GM11168 (cell line): Measurements from ENCODE around the gene APBA2.

ENCODE experiments used
- in situ Hi-C: fragments of 300-500 bp; cut with MboI; formaldehyde crosslinking; loops from one replicate; pipeline ENCODE4 v1.12.0; 2022; ENCODE audit warnings: low sequenced_read_pairs; ENCODE audit not compliant: unreplicated experiment

Gene APBA2

DNA sequence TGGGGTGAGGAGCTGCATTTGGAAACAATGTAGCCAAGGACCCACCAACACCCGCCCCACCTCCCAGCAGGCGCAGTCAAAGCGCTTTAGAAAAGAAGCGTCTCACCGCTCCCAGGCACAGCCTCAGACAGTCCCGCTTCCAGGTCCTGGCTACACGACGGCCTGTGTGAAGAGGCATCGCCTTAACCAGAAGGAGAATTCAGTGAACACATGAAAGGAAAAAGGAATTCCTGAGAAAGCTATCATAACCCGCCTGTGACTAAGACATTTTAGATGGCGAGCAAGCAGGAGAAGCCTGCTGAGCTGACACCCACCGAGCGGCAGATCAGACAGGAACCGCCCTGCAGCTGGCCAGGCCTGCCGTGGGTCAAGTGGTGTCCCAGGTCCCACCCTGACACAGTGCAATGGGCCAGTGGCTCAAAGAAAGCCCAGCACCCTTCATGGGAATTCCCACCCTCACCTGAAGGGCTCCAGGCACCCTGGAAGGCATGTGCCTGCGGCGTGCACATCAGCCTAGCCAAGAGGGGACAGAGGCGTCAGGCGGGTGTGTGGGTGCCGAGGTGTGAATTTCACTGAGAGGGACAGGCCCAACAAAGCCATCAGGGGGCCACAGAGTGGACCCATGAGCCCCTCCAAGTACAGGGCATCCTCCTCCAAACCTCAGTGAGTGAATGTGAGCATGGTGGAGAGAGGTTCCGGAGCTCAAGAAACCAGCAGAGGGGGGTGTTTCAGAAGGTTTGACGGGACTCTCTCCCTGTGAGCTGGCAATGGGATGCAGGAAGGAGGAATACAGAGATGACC, 239.0 kb downstream of the APBA2 start:
- in situ Hi-C loops, result no loop called here

- in situ Hi-C loops, result no loop called here
Measured at GRCh38 chr15:29125382-29126207, 239.8 kb downstream of the APBA2 start.

- in situ Hi-C loops, result no loop called here
Measured at GRCh38 chr15:29126208-29126536, 240.4 kb downstream of the APBA2 start.

- in situ Hi-C loops, result no loop called here
Measured at GRCh38 chr15:29126821-29127461, 241.2 kb downstream of the APBA2 start.

DNA sequence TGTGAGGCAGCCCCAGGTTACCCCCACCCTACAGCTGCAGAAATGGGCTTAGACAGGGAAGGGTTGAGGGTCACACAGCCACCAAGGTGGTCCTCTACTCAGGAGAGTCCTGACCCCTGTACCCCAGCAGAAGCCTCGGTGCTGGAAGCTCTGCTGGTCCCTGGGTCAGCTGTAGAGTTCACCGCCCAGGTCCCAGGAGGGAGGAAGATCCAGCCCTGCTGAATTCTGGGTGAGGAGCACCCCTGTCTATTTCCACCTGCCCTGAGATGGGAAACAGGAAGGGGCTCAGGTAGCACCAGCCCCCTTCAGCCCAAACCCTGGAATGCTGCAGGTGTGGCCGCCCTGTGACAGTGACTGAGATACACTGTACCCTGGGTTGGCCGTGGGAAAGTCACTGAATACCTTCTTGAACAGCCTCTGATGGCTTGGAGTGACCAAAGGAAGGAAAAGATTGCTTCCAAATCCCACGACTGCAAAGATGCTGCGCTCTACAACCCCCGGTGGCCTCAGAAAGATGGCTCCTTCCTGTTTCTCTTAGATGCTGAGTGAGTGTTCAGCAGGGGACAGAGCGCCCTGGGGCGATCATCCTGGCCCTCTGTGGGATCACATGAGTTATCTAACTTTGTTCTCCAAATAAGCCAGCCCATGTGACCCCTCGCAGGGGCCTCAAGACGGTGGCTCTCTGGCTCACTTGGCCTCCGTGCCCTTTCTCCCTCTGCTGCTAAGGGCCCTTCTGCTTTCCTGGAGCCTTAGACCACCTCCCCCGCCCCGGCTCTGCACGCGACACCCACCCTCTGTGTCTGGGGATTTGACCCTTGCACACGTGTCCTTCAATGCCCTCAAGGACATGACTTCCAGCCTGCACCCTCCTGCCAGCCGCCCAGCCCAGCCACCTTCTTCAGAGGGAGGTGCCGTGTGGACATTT, 242.0 kb downstream of the APBA2 start:
- in situ Hi-C loops, result no loop called here

DNA sequence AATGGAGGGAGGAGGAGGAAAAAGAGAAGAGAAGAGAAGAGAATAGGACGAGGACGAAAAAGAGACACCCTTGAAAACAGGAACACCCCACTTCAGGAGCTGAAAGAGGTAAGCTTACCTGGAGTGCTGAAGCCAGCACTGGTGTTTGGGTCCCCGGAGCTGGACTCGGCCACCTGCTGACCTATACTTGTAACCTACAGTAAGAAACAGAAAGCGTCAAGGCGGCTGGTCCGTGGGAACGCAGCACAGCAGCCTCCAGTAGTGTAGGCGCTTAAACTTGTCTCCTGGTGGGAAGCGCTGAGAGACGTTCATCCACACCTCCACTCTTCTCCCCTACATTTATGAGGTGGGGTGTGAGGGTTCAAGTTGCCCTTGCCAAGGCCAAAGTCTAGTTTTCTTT, 242.9 kb downstream of the APBA2 start:
- in situ Hi-C loops, result no loop called here

- in situ Hi-C loops, result no loop called here
Measured at GRCh38 chr15:29129221-29129620, 243.4 kb downstream of the APBA2 start.

DNA sequence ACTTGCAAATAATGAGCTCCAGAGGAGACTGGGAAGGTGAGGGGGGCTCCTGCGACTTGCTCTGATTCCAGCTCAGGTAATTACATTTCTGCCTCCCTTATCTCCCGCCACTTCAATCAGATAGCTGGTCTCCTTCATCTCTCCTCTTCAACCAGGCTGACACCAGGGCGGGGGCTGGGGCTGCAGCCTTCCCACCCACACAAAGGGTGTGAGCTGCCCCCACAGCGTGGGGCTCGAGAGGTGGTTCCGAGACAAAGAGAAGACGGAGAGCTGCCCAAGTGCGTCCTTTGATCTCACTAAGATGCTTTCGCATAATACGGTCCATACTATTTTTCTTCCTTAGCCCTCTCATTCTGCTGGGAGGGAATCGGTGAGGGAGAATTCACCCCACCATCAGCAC, 244.2 kb downstream of the APBA2 start:
- in situ Hi-C loops, result no loop called here

GRCh38 chr15:29130476-29130875, 244.7 kb downstream of the APBA2 start:
- in situ Hi-C loops, result no loop called here

- in situ Hi-C loops, result no loop called here
Measured at GRCh38 chr15:29130951-29131839, 245.4 kb downstream of the APBA2 start.

- in situ Hi-C loops, result no loop called here
Measured at GRCh38 chr15:29131840-29132420, 246.2 kb downstream of the APBA2 start.

DNA sequence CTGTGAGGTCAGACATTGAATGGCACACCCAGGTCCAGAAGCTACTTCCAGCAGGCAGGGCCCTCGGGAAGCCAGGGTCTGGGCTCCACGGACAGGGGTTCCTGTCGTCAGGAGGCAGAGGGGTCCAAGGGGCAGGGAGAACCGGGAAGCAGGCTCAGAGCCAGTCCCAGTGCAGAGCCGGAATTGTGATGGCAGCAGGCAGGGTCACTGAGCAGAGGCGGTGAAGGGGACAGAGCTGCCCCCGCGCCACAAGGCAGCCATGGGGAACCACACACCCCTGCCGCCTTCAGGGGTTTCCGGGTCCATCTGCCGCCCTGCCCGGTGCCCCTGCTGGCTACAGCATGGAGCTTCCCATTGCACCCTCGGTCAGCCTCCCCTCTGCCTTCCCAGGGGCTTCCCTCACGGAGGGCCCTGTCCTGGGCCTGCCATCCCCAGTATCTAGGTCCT, 247.0 kb downstream of the APBA2 start:
- in situ Hi-C loops, result no loop called here

- in situ Hi-C loops, result no loop called here
Measured at GRCh38 chr15:29133321-29133720, 247.5 kb downstream of the APBA2 start.

DNA sequence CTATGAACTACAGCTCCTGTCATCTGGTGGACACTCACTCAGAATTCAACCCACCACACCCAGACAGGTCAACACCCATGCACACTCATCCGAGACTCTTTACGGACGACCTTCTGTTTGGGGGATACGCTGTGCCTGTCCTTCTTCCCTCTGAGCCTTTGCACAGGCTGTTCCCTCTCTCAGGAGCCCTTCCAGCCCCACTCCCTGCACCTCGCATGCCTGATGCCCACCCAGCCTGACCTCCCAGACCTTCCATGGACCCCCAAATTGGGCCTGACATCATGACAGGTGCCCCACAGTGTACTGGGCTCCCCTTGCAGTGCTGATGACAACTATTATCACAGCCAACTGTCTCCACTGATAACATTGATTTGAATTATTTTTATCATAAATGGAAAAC, 248.0 kb downstream of the APBA2 start:
- in situ Hi-C loops, result no loop called here

- in situ Hi-C loops, result no loop called here
Measured at GRCh38 chr15:29134239-29134638, 248.5 kb downstream of the APBA2 start.

DNA sequence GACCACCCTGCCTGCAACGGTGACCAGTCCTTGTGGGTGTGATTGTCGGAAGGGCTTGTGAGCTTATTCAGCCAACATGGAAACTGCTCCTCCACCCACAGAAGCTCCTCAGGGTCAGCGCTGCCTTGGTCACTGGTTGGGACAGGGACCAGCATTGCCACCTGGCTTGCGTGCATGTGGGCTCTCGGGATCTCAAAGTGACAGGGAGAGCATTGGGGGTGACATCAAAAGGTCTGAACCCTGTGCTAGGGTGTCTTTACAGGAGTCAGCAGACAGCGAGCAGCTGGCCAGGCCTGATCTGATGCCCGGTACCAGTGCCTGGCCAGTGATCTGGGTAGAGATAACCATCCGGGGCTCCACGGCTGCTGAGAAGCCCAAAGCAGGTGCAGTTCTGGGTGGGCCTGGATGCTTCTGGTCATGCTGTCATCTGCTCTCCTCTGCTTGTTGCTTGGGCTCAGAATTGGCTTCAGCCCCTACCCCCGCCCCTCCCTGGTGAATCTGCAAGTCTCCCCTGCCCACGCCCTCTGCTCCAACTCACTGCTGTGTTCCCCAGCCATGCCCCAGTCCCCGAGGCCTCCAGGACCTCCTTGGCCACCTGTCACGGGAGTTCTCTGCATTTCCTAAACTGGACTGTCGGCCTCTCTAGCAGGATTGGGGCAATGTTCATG, 249.0 kb downstream of the APBA2 start:
- in situ Hi-C loops, result no loop called here

DNA sequence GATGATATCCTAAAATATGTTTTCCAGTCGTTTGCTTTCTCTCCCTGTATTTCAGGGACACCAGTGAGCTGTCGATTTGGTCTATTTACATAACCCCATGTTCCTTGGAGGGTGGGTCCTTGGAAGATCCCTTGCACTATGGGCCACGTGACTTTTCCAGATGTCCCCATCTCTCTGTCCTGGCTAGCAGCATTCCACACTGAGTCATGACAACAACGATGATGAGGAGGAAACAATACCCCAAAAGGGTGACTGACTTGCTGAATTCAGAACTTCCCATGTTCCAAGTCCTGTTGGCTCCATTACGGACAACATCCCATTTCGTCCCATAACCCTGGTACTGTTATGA, 249.5 kb downstream of the APBA2 start:
- in situ Hi-C loops, result no loop called here
